Loucy (cell line): ENCODE data around the gene KAZALD1.
A peak's percentile ranks its signal among the peaks of the same experiment; 100 is the strongest.

Experiments
- H2AFZ ChIP-seq: fragments of 200-600 bp; sonication (generic); 2 replicates; pipeline ENCODE4 v1.6.0; 2016; ENCODE audit warnings: antibody characterized with exemption, mild to moderate bottlenecking, low read length, moderate library complexity
- H3F3A ChIP-seq: fragments of 200-600 bp; 2 replicates; pipeline ENCODE4 v1.6.0; 2016; ENCODE audit warnings: antibody characterized with exemption, low read depth, mild to moderate bottlenecking
- H3K27me3 ChIP-seq: fragments of 200-600 bp; sonication (generic); 2 replicates; pipeline ENCODE4 v1.6.1; 2014; ENCODE audit warnings: low read length, mild to moderate bottlenecking; ENCODE audit not compliant: insufficient read depth, poor library complexity, severe bottlenecking
- H3K36me3 ChIP-seq: fragments of 200-600 bp; sonication (generic); 2 replicates; pipeline ENCODE4 v1.6.1; 2016; ENCODE audit warnings: low read length; ENCODE audit not compliant: insufficient read depth
- H3K4me1 ChIP-seq: fragments of 200-600 bp; sonication (generic); 2 replicates; pipeline ENCODE4 v1.5.1; 2014; ENCODE audit warnings: low read length, mild to moderate bottlenecking; ENCODE audit not compliant: insufficient read depth, poor library complexity, severe bottlenecking
- H3K4me2 ChIP-seq: fragments of 200-600 bp; sonication (generic); 2 replicates; pipeline ENCODE4 v1.6.0; 2014; ENCODE audit warnings: antibody characterized with exemption, low read length, low read depth, mild to moderate bottlenecking; ENCODE audit not compliant: poor library complexity, severe bottlenecking
- H3K4me3 ChIP-seq: fragments of 200-600 bp; sonication (generic); 2 replicates; pipeline ENCODE4 v1.5.1; 2014; ENCODE audit warnings: low read length, mild to moderate bottlenecking, mixed read lengths; ENCODE audit not compliant: poor library complexity, severe bottlenecking
- H3K79me2 ChIP-seq: fragments of 200-600 bp; sonication (generic); 2 replicates; pipeline ENCODE4 v1.6.1; 2014; ENCODE audit warnings: low read length; ENCODE audit not compliant: insufficient read depth
- H3K9ac ChIP-seq: fragments of 200-600 bp; sonication (generic); 2 replicates; pipeline ENCODE4 v1.6.0; 2014; ENCODE audit warnings: mild to moderate bottlenecking, low read depth, low read length, moderate library complexity; ENCODE audit not compliant: poor library complexity, severe bottlenecking
- H3K9me2 ChIP-seq: fragments of 200-600 bp; sonication (generic); replicated peaks from 2 replicates; pipeline ENCODE4 v1.6.1; 2016; ENCODE audit warnings: low read depth, low read length, mixed read lengths
- H3K9me3 ChIP-seq: fragments of 200-600 bp; sonication (generic); 2 replicates; pipeline ENCODE4 v1.6.1; 2014; ENCODE audit warnings: mild to moderate bottlenecking, antibody characterized with exemption, low read length, low read depth; ENCODE audit not compliant: insufficient read depth
- H4K20me1 ChIP-seq: fragments of 200-600 bp; sonication (generic); 2 replicates; pipeline ENCODE4 v1.6.0; 2014; ENCODE audit warnings: antibody characterized with exemption, low read length, mild to moderate bottlenecking; ENCODE audit not compliant: insufficient read depth, poor library complexity, severe bottlenecking
- CTCF ChIP-seq: fragments of 200-600 bp; sonication (generic); conservative IDR thresholded peaks from 2 replicates; pipeline ENCODE4 v1.5.1; 2014; ENCODE audit warnings: mild to moderate bottlenecking, antibody characterized with exemption, low read length
- EZH2phosphoT487 ChIP-seq: fragments of 200-600 bp; IDR thresholded peaks from 2 replicates; pipeline ENCODE4 v1.6.1; 2018; ENCODE audit warnings: antibody characterized with exemption, mild to moderate bottlenecking, moderate library complexity, borderline replicate concordance

KAZALD1 gene

GRCh38 chr10:101060951-101061623, 702 bp upstream of the KAZALD1 start:
- TF ChIP-seq EZH2phosphoT487 (no peak), CTCF (no peak)
- Histone ChIP-seq H3K9me3 (no peaks in the 10 kb centered on the region), H3K9me2 (no peaks in the 10 kb centered on the region), H3K27me3 (no peaks in the 10 kb centered on the region), H3K9ac (peak overlapping the region; percentile 97), H2AFZ (peak overlapping the region; percentile 98), H3K79me2 (peaks cover 70% of the 10 kb centered on the region), H3K36me3 (no peaks in the 10 kb centered on the region), H3F3A (peaks cover 7% of the 10 kb centered on the region; the same call in 1 of the 2 replicates), H3K4me3 (peak overlapping the region; percentile 93), H4K20me1 (peaks cover 15% of the 10 kb centered on the region), H3K4me2 (peak overlapping the region; percentile 96), H3K4me1 (peaks cover 55% of the 10 kb centered on the region)

GRCh38 chr10:101062232-101063049, 652 bp downstream of the KAZALD1 start:
- no peaks in the 10 kb centered on the region for H3K9me2 ChIP-seq
- H3F3A ChIP-seq = peaks cover 7% of the 10 kb centered on the region; the same call in 1 of the 2 replicates
- H3K4me2 ChIP-seq = peak overlapping the region; percentile 96
- H3K36me3 ChIP-seq = no peaks in the 10 kb centered on the region
- peaks cover 11% of the 10 kb centered on the region for H4K20me1 ChIP-seq
- peaks cover 49% of the 10 kb centered on the region for H3K4me1 ChIP-seq
- peaks cover 57% of the 10 kb centered on the region for H3K79me2 ChIP-seq
- H2AFZ ChIP-seq = peak overlapping the region; percentile 50; the same call in 1 of the 2 replicates
- H3K9me3 ChIP-seq = no peaks in the 10 kb centered on the region
- H3K4me3 ChIP-seq = peak overlapping the region; percentile 93
- TF ChIP-seq EZH2phosphoT487 (no peak), CTCF (peak; percentile 66)
- no peaks in the 10 kb centered on the region for H3K27me3 ChIP-seq
- peak overlapping the region; percentile 97 for H3K9ac ChIP-seq

- Histone ChIP-seq H4K20me1 (peaks cover 11% of the 10 kb centered on the region), H3K9ac (peak overlapping the region; percentile 97), H3K36me3 (no peaks in the 10 kb centered on the region), H3K4me2 (peak overlapping the region; percentile 96), H3K4me3 (peak overlapping the region; percentile 93), H3F3A (peaks cover 7% of the 10 kb centered on the region; the same call in 1 of the 2 replicates), H2AFZ (no peak overlapping the region), H3K9me3 (no peaks in the 10 kb centered on the region), H3K27me3 (no peaks in the 10 kb centered on the region), H3K9me2 (no peaks in the 10 kb centered on the region), H3K4me1 (peaks cover 48% of the 10 kb centered on the region), H3K79me2 (peaks cover 50% of the 10 kb centered on the region)
- TF ChIP-seq CTCF (no peak), EZH2phosphoT487 (no peak)
These were observed 1.3 kb downstream of the KAZALD1 start for GRCh38 chr10:101063050-101063525.
